ENCODE data around the gene SSBP4.

Gene SSBP4

GRCh38 chr19:18469069-18469846 is 50.1 kb downstream of the SSBP4 start (continued):
- TF ChIP-seq, protein P1, sequence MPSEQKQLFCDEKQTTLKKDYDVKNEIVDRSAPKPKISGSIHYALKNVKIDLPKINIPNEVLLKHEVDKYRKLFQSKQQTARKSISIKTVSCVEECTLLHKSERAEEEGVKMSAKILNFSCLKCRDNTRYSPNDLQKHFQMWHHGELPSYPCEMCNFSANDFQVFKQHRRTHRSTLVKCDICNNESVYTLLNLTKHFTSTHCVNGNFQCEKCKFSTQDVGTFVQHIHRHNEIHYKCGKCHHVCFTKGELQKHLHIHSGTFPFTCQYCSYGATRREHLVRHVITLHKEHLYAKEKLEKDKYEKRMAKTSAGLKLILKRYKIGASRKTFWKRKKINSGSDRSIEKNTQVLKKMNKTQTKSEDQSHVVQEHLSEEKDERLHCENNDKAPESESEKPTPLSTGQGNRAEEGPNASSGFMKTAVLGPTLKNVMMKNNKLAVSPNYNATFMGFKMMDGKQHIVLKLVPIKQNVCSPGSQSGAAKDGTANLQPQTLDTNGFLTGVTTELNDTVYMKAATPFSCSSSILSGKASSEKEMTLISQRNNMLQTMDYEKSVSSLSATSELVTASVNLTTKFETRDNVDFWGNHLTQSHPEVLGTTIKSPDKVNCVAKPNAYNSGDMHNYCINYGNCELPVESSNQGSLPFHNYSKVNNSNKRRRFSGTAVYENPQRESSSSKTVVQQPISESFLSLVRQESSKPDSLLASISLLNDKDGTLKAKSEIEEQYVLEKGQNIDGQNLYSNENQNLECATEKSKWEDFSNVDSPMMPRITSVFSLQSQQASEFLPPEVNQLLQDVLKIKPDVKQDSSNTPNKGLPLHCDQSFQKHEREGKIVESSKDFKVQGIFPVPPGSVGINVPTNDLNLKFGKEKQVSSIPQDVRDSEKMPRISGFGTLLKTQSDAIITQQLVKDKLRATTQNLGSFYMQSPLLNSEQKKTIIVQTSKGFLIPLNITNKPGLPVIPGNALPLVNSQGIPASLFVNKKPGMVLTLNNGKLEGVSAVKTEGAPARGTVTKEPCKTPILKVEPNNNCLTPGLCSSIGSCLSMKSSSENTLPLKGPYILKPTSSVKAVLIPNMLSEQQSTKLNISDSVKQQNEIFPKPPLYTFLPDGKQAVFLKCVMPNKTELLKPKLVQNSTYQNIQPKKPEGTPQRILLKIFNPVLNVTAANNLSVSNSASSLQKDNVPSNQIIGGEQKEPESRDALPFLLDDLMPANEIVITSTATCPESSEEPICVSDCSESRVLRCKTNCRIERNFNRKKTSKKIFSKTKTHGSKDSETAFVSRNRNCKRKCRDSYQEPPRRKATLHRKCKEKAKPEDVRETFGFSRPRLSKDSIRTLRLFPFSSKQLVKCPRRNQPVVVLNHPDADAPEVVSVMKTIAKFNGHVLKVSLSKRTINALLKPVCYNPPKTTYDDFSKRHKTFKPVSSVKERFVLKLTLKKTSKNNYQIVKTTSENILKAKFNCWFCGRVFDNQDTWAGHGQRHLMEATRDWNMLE (tag by site-specific recombination; conservative IDR thresholded peaks at IDR 0.05; ENCODE audit: low read depth): no peak
- TF ChIP-seq ZNF521 (tag by site-specific recombination; IDR thresholded peaks at IDR 0.05): no peak
- TF ChIP-seq ZNF426 (tag by site-specific recombination; IDR thresholded peaks at IDR 0.05): no peak
- no peak for TF ChIP-seq SETDB1 (IDR thresholded peaks at IDR 0.05; ENCODE audit: insufficient read length, low read length)
- TF ChIP-seq ZNF404 (tag by site-specific recombination; IDR thresholded peaks at IDR 0.05): no peak
- no peak for TF ChIP-seq ZNF571 (tag by site-specific recombination; IDR thresholded peaks at IDR 0.05)
- no peak for TF ChIP-seq ZNF114 (tag by site-specific recombination; IDR thresholded peaks at IDR 0.05)
- no peak for TF ChIP-seq ZNF610 (tag by site-specific recombination; IDR thresholded peaks at IDR 0.05; ENCODE audit: borderline replicate concordance)
- peak; percentile 16; the same call in 1 of the 2 replicates for TF ChIP-seq ZXDB (tag by site-specific recombination; IDR thresholded peaks at IDR 0.05)
- no peak for TF ChIP-seq TRIM28 (IDR thresholded peaks at IDR 0.05; ENCODE audit: borderline replicate concordance, low read length)
- TF ChIP-seq ZNF394 (tag by site-specific recombination; IDR thresholded peaks at IDR 0.05; ENCODE audit: borderline replicate concordance): no peak

DNA sequence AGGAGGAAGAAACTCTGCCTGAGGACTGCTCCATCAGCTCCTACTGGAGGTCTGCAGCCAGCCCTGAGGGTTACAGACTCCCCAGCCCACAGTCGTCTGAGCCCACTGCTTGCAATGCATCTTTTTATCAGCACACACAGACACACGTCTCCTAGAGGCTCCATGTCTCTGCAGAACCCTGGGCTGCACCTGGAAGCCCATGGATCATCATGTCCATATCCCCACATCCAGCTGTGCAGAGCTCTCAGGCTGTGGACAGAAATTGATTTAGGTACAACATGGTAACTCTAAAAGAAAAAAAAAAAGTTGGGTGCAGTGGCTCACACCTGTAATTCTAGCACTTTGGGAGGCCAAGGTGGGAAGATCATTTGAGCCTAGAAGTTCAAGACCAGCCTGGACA is 51.6 kb downstream of the SSBP4 start:
- Histone ChIP-seq H3K4me3 (ENCODE audit: low read depth, low read length) (no peak overlapping the region), H3K4me1 (ENCODE audit: control insufficient read depth, insufficient read depth, low read length) (no peaks in the 10 kb centered on the region), H3K27ac (ENCODE audit: extremely low read depth, low read depth, low read length) (no peak overlapping the region), H3K36me3 (ENCODE audit: control insufficient read depth in 2 of 2, insufficient read depth in 1 of 2, low read length in 2 of 2) (no peaks in the 10 kb centered on the region), H3K9me3 (ENCODE audit: control insufficient read depth, insufficient read depth, low read depth, low read length) (no peaks in the 10 kb centered on the region)
- ChIA-PET POLR2A (interaction anchor here (0.6 kb wide), 2 partner anchors 8 to 68 kb away, joined by 4 to 7 read pairs; no protein-coding TSS in a partner anchor), CTCF (interaction anchor here (0.5 to 3.0 kb wide), 18 partner anchors 8 to 516 kb away, joined by 3 to 18 read pairs (median 3); partner anchors contain the start of gene SSBP4)
- no peak for TF ChIP-seq ZNF707 (tag by site-specific recombination; IDR thresholded peaks at IDR 0.05)
- TF ChIP-seq SP3 (tag by site-specific recombination; IDR thresholded peaks at IDR 0.05): no peak
- no peak for TF ChIP-seq ZEB2 (tag by site-specific recombination; IDR thresholded peaks at IDR 0.05)
- no peak for TF ChIP-seq WT1 (tag by site-specific recombination; IDR thresholded peaks at IDR 0.05)
- TF ChIP-seq SETDB1 (IDR thresholded peaks at IDR 0.05; ENCODE audit: insufficient read length, low read length): no peak
- TF ChIP-seq ZFP41 (tag by site-specific recombination; IDR thresholded peaks at IDR 0.05; ENCODE audit: borderline replicate concordance): no peak
- no peak for TF ChIP-seq PRDM10 (tag by site-specific recombination; IDR thresholded peaks at IDR 0.05)
- no peak for TF ChIP-seq HOXC10 (CRISPR knock-in tag; IDR thresholded peaks at IDR 0.05)
- TF ChIP-seq ZNF140 (tag by site-specific recombination; IDR thresholded peaks at IDR 0.05): no peak
- no peak for TF ChIP-seq ZNF473 (tag by site-specific recombination; IDR thresholded peaks at IDR 0.05)
- TF ChIP-seq ZNF768 (tag by site-specific recombination; IDR thresholded peaks at IDR 0.05): no peak
- no peak for TF ChIP-seq ZNF362 (tag by site-specific recombination; IDR thresholded peaks at IDR 0.05)
- no peak for TF ChIP-seq ZNF501 (tag by site-specific recombination; IDR thresholded peaks at IDR 0.05)
- TF ChIP-seq OVOL3 (tag by site-specific recombination; IDR thresholded peaks at IDR 0.05): no peak
- TF ChIP-seq SP7 (tag by site-specific recombination; IDR thresholded peaks at IDR 0.05): no peak
- TF ChIP-seq ZSCAN4 (tag by site-specific recombination; IDR thresholded peaks at IDR 0.05): no peak
- TF ChIP-seq ZNF510 (tag by site-specific recombination; IDR thresholded peaks at IDR 0.05; ENCODE audit: insufficient replicate concordance): no peak
